NCI-H146 treated with DMSO at 0.1 percent for 48 hours (cell line): ENCODE results near the gene THSD7A.

Source experiments
- DNase-seq: peaks from one replicate; lab custom pipeline; 2025; ENCODE audit not compliant: unreplicated experiment; lab: John Stamatoyannopoulos, UW

THSD7A gene

GRCh38 chr7:11751315-11751714 lies 80.7 kb downstream of the THSD7A start:
- no peak for DNase-seq

GRCh38 chr7:11750191-11750590 lies 81.8 kb downstream of the THSD7A start:
- DNase-seq = no peak

GRCh38 chr7:11749629-11750028 lies 82.4 kb downstream of the THSD7A start:
- no peak for DNase-seq

GRCh38 chr7:11748884-11749283 lies 83.1 kb downstream of the THSD7A start:
- no peak for DNase-seq

GRCh38 chr7:11747715-11748485 lies 84.1 kb downstream of the THSD7A start:
- DNase-seq = no peak

GRCh38 chr7:11746591-11746990 lies 85.4 kb downstream of the THSD7A start:
- DNase-seq = no peak

- no peak for DNase-seq
These were observed 88.5 kb downstream of the THSD7A start for GRCh38 chr7:11743548-11743947.

GRCh38 chr7:11743016-11743415 lies 89.0 kb downstream of the THSD7A start:
- DNase-seq = no peak

- peak; percentile 86 for DNase-seq
These were observed 89.5 kb downstream of the THSD7A start for GRCh38 chr7:11742496-11742895.

GRCh38 chr7:11737723-11738122 lies 94.3 kb downstream of the THSD7A start:
- DNase-seq = no peak

GRCh38 chr7:11732207-11732606 lies 99.8 kb downstream of the THSD7A start:
- no peak for DNase-seq

- no peak for DNase-seq
These were observed 101.3 kb downstream of the THSD7A start for GRCh38 chr7:11730725-11731124.

- no peak for DNase-seq
These were observed 104.1 kb downstream of the THSD7A start for GRCh38 chr7:11727864-11728263.

- no peak for DNase-seq
These were observed 105.2 kb downstream of the THSD7A start for GRCh38 chr7:11726794-11727155.

- no peak for DNase-seq
These were observed 105.8 kb downstream of the THSD7A start for GRCh38 chr7:11726001-11726793.

- DNase-seq = peak; percentile 7
These were observed 115.8 kb downstream of the THSD7A start for GRCh38 chr7:11716185-11716584.

- no peak for DNase-seq
These were observed 117.3 kb downstream of the THSD7A start for GRCh38 chr7:11714676-11715075.

GRCh38 chr7:11714205-11714604 lies 117.8 kb downstream of the THSD7A start:
- DNase-seq = no peak

- no peak for DNase-seq
These were observed 118.6 kb downstream of the THSD7A start for GRCh38 chr7:11713352-11713751.

- no peak for DNase-seq
These were observed 121.6 kb downstream of the THSD7A start for GRCh38 chr7:11710377-11710776.

- no peak for DNase-seq
These were observed 122.8 kb downstream of the THSD7A start for GRCh38 chr7:11709196-11709595.

- no peak for DNase-seq
These were observed 124.3 kb downstream of the THSD7A start for GRCh38 chr7:11707606-11708193.
